Hematopoietic multipotent progenitor cell treated with erythropoietin and hydrocortisone succinate and interleukin-3 and kit ligand, for 17 days (in vitro differentiated cells): ENCODE measurements around the gene ELP5.
A peak's percentile ranks its signal among the peaks of the same experiment; 100 is the strongest.

Experiments
- DNase-seq: peaks from one replicate; pipeline ENCODE4 v3.0.0-alpha.2; 2015; ENCODE audit warnings: low spot score

The ELP5 gene

DNA sequence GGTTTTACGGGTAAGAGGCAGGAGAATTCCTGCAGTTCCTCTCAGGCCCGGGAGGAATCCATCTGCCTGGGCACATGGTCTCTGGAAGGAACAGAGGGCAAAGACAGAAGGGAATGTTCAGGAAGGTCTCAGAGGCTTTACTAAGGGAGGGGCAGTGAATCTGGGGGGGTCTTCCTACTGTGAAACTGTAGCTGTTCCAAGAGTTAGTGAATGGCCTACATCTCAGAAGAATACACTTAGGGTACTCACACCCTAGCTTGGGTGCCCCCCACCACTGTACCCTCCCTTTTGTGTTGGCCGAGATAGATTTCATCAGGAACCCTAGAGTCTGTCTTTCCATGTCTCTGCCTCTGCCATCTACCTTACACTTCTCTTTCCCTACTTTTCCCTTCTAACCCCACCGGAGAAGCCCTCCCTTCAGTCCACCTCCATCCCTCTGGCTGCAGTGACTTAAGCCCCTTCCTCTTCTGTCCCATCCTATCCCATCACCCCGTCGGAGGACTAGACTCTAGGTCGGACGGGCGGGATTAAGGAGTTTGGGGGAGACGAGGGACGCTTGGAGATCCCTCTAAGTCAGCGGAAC is 32.7 kb upstream of the ELP5 start:
- DNase-seq = no peak

DNA sequence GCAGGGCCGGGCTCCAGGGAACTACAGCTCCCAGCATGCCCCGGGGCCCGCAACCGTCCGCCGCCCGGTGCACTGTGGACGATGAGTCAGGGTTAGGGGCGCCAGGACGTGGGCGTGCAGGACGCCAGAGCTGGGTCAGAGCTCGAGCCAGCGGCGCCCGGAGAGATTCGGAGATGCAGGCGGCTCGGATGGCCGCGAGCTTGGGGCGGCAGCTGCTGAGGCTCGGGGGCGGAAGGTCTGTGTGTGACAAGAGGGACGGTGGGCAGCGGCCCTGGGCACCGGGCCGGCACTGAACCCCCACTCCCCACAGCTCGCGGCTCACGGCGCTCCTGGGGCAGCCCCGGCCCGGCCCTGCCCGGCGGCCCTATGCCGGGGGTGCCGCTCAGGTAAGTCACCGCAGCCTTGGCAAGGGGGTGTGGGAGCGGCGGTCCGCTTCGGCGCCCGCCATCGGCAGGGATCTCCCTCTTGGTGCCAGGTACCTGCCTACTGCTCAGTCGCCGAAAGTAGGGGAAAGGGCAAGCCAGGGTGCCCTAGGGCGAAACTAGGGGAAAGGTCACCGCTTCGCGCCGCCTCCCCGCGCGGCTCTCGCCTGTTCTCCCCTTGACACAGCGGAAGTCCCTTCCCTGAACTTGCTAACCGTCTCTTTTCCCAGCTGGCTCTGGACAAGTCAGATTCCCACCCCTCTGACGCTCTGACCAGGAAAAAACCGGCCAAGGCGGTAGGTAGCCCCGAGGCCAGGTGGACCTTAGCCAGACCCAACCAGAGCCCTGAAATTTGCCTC is 32.0 kb upstream of the ELP5 start, which contains the start of the genes ACADVL and DLG4:
ACADVL (plus strand) TSS at position 127 of the 781 bp plus-strand sequence; CDS start at position 174, 47 bp downstream.
DLG4 (minus strand) TSS at position 25 of the 781 bp plus-strand sequence.
- peak; percentile 85 for DNase-seq

DNA sequence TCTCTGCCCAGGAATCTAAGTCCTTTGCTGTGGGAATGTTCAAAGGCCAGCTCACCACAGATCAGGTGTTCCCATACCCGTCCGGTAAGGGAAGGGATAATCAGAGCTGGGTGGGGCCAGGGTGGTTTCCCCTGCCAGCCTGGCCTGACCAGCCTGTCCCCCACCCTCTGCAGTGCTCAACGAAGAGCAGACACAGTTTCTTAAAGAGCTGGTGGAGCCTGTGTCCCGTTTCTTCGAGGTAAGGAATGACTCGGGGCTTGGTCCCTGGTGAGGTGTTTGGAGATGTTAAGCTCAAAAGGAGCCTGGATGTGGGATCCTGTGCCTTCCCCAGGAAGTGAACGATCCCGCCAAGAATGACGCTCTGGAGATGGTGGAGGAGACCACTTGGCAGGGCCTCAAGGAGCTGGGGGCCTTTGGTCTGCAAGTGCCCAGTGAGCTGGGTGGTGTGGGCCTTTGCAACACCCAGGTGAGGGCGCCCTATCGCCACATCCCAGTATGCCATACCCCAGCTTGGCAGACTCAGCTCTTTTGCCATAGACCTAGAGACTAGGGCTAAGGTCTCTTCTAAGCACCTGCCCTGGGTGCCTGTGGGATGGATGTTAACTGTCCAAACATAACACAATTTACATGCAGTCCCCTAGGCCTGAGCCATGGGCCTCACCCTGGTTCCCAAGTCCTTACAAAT is 31.3 kb upstream of the ELP5 start:
- DNase-seq = peak; percentile 86

DNA sequence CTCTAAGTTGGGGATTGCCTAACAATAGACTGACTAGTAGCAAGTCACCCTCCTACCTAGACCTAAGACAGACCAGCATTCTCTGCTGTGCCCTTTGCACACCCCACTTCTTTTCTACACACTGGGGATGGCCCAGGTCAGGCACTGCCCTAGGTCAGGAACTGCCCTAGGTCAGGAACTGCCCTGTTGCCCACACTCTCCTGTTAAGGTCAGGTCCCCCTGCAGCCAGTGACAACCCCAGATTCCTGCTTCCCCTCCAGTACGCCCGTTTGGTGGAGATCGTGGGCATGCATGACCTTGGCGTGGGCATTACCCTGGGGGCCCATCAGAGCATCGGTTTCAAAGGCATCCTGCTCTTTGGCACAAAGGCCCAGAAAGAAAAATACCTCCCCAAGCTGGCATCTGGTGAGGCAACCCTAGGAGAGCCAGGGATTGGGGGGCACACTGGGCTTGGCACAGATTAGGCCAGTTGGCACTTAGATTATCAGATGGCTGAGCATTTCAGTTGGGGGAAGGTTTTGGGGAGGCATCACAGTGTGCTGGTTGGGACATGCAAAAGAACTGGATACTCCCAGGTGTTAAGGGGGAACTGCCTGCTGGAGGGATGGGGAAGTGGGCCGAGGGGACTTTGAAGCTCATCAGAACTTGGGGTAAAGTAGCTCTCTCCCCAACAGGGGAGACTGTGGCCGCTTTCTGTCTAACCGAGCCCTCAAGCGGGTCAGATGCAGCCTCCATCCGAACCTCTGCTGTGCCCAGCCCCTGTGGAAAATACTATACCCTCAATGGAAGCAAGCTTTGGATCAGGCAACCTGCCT is 30.5 kb upstream of the ELP5 start:
- DNase-seq = no peak

DNA sequence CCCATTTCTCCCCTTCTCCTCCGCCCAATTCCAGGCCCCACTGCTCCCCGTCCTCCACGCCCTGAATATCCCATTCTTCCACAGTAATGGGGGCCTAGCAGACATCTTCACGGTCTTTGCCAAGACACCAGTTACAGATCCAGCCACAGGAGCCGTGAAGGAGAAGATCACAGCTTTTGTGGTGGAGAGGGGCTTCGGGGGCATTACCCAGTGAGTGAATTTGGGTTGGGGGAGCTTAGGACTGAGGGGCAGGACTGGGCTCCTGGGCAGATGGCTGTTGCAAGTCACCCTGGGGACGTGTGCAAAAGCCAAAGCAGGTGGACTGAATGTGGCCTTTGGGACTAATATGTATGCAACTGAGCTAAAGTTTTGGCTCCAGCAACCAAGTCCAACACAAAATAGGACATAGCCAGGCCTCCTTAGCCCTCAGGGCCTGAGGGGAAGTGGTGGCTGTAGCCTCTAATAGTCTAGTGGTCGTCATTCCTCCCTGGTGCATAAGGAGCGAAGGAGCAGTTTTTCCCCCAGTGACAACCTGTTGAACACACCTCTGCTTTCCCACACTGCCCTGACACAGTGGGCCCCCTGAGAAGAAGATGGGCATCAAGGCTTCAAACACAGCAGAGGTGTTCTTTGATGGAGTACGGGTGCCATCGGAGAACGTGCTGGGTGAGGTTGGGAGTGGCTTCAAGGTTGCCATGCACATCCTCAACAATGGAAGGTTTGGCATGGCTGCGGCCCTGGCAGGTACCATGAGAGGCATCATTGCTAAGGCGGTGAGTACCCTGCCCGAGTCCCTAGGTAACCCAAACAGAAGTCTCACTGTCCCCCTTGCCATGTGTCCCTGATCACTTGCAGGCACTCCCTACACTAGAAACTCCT is 29.7 kb upstream of the ELP5 start:
- DNase-seq = no peak

DNA sequence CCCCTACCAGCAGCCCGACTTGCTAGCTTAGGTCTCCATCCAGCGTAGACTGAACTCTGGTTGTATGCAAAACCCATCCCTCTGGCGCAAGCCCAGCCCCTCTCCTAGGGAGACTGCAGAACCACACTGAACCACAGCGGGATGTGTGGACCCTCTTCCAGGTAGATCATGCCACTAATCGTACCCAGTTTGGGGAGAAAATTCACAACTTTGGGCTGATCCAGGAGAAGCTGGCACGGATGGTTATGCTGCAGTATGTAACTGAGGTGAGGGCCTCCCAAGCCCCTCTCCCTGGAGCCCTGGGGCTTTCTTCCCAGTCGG is 29.1 kb upstream of the ELP5 start:
- no peak for DNase-seq

DNA sequence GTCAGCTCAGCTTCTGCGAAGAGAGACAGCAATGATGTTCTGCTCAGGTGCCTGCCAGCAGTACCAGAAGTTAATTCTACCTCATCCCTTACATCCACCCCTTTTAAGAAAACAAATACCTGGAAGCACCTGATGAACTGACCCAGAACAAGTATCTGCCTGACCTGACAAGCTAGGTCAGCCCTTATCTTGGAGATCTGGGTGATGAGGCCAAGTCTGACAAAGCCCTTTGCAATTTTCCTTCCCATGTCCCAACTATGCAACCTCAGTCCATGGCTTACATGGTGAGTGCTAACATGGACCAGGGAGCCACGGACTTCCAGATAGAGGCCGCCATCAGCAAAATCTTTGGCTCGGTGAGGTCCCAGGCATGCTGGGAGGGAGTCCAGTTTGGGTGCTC is 28.6 kb upstream of the ELP5 start:
- DNase-seq = no peak

DNA sequence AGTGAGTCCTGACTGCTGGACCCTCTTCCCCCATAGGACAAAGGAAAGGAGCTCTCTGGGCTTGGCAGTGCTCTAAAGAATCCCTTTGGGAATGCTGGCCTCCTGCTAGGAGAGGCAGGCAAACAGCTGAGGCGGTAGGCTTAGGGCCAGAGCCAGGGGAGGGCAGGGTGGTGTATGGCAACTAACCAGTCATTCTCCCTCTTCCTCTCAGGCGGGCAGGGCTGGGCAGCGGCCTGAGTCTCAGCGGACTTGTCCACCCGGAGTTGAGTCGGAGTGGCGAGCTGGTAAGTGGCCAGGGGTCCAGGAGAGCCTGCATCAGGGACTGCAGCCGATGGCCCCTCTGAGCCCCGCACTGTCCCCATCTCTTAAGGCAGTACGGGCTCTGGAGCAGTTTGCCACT is 27.9 kb upstream of the ELP5 start:
- DNase-seq = no peak

DNA sequence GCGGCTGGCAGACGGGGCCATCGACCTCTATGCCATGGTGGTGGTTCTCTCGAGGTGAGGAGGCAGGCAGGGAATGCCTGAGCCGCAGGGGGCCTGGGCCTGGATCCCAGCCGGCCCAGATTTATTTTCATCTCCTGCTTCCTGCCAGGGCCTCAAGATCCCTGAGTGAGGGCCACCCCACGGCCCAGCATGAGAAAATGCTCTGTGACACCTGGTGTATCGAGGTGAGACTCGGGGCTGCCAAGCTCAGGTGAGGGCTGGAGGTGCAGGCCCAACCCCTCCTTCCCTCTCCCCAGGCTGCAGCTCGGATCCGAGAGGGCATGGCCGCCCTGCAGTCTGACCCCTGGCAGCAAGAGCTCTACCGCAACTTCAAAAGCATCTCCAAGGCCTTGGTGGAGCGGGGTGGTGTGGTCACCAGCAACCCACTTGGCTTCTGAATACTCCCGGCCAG is 27.3 kb upstream of the ELP5 start:
- DNase-seq = no peak

DNA sequence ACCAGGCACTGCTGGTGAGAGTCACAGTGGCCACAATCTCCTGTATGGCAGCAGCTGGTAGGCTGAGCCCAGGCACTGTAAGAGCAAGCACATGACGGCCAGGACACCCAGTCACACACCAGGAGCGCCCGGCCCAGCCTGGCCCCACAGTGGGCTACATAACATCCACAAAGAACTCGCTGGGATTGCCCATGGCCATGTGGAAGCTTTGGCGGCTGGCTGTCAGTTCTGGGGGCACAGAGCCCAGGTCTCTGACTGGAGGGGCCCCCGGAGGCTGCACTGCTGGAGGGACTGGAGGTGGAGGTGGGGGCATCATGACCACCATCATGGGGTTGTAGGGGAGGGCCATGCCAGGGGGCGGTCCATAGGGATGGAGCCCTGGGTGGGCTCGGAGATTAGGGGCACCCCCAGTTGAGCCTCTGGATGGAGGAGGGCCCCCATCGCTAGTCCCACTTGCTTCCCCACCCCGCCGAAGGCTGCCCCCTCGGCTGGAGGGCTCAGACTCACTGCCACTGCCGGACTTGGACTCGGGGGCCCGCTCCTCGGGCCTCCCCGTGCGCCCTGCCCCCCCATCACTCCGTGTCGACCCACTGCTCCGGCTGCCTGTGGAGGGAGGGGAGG is 26.2 kb upstream of the ELP5 start:
- DNase-seq = no peak

DNA sequence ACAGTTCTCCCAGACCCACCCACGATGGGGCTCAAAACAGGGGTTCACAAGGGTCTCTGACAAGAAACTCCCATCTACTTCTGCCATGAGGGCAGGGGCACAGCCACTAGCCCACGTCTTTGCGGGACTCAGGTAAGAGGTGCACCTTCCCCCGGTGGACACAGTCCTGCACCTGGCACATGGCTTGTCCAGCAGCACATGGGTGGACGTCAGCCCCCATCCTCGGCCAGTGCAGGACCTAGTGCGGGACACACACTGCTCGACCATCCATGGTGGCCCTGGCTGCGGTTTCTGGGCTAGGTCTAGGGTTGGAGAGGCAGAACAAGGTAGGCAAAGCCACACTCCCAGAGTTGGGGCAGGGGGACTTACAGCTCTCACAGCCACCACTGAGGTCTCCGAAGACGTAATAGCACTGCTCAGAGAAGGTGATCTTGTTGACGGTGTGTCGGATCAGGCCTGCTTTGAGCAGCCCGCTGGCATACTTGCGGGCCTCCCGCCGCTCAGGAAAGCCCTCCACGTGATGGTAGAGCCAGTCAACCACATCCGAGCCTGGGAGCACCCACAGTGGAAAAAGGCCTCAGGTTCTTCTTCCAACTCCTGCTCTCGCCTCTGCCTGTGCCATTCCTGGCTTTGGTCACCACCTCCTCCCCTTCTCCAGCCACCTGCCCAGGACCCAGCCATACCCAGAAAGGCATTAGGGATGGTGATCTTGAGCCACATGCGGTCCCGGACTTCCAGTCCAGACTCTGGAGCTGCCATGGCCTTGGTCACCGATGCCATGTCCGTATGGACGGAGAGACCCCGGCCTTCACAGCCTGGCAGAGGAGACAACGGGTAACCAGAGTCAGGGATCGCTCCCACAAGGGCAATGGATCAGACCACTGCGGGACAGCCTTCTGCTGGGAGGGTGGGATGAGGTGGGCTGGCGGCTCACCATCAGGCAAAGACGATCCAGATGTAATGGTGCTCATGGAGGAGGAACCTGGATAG is 25.0 kb upstream of the ELP5 start:
- no peak for DNase-seq

DNA sequence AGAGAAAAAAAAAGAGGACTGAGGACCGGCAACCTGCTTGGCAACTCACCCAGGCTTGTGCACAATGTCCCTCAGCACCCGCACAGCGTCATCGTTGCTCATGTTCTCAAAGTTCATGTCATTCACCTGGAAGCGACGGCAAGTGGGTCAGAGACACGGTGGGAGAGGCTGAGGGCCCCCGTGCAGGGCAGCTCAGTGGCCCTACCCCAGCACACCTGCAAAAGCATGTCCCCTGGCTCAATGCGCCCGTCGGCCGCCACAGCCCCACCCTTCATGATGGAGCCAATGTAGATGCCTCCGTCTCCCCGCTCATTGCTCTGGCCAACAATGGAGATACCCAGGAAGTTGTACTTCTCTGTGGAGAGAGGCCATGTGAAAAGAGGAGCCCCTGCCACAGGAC is 23.1 kb upstream of the ELP5 start:
- no peak for DNase-seq

DNA sequence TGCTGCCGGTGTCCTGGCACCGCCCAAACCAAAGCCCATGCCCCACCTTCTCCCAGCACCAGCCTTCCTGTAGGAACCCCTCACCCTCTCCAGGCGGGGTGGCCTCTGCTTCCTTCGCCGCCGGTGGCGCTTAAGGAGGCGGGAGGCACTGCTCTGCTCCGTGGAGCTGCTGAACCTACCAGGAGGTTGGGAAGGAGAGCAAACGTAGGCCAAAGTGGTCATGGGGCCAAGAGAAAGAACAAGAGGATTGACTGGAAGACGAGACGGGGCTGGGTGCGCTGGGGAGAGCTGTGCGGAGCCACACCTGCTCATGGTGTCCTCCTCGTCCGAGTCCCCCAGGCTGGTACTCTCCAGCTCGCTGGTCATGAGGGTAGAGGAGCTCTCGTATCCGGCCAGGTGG is 22.5 kb upstream of the ELP5 start:
- no peak for DNase-seq

DNA sequence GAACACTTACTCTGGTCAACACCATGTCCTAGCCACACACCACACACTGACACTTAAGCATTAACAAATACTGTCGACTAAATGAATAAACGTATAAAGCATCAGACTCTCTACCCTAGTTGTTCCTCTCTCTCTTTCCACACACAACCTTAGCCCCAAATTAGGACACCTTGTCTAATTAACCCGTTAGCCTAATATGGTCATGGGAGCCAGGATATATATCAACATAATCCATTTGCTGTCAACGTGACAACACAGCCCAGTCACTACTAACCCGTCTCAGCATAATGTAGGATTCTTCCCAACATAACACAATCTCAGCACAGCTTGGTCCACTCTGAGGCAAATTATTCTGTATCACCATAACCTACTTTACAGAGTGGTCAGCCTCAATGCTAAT is 19.9 kb upstream of the ELP5 start:
- DNase-seq = no peak

DNA sequence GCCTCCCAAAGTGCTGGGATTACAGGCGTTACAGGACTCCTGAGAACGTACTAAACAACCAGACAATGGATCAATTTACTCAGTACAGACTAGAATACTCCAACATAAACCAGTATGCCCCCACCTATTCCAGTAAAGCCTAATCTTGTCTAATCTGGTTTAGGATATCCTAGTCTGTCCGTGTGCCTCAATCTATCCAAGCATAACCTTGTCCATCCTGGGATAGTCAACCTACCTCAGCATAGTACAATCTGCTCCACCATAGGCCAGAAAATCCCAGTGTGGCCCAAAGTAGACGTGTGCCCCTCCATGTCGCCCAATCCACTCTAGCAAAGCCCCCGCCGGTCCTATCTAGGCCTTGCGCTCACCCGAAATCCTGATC is 18.3 kb upstream of the ELP5 start:
- DNase-seq = no peak

DNA sequence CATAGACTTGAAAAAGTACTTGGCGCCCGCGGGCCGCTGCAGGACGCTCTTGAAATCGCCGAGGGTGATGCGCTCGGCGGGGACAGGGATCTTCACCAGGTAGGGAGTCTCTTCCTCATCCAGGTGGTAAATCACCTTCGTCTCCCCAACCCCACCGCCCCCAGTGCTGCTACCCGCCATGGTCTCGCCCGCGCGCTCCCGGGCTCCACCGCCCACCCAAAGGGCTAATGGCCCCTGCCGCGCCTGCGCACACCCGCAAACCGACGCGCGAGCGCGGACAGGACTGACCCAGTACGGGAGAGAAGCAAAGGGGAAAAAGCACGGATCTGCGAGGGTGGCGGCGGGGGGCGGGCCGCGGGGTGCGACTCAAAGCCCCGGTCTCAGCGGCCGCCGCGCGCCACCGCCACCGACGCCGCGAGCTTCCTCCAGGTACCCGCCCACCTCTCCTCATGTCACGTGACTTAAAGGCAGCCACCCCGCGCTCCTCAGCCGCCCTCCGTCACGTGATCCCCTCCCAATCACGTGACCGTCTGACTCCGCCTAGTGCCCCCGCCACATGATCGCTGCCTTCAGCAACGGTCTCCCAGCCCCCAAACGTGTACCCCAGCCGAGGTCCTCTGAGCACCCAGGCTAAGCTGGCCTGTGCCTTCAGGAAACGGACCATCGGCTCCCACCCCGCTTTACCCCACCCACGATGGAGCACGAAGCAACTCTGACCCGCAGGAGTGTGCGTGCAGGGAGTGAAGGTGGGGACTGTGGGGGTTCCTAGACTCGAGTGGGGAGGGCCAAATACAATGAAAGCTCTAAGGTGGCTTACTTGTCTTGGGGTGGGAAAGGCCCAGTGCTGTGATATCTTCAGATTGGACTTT is 17.7 kb upstream of the ELP5 start, which contains the start of gene DVL2:
DVL2 (minus strand) TSS at position 435 of the 869 bp plus-strand sequence; CDS start at position 180, 255 bp downstream.
- peak; percentile 98 for DNase-seq

DNA sequence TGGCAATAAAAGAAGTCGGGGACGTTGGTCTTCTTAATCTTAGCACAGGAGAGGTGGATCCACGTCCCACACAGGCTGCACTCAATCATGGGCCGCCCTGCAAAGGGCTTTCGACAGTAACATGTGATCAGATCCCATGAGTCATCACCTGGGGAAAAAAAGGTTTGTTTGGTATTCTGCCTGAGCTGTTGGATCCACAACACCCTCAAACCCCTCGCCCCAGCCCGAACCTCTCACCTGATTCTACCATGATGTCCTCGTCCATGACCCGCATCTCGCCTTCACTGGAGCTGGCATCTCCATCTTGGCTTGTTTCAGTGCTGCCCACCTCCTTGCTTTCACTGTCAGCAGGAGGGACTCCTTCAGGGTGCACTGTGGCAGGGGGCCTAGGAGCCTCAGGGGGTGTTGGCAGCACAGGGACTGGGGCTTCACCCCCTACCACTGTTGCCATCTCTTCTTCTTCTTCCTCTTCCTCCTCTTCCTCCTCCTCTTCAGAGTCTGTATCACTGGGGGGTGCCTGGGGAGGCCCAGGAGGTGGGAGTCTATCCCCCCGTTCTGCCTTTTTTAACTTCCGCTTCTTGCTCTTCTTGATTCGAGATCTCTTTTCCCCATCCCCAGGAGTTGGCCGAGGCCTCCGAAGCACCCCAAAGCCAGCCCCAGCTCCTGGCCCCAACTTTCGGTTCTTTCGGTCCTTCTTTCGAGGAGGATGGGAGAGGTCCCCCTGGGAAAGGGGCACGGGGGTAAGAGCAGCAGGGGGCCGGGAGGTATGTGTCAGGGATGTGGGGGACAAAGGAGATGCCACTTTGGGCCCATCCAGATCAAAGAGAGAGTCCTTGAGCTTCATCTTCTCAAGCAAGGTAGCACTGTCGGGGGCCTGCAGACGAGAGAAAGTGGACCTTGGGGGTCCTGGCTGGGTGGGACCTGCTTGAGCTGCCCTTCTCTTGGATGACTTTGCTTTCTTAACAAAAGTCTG is 16.0 kb upstream of the ELP5 start:
- peak; percentile 71 for DNase-seq
